Endodermal cell (in vitro differentiated cells): ENCODE data around the gene FOXP3. TPM values are rescaled to one million over a fixed set of nuclear protein-coding genes. Genes with fewer than 3 reads are reported as not detected.
A peak's percentile ranks its signal among the peaks of the same experiment; 100 is the strongest.

Experiments used
- DNase-seq: peaks from one replicate; pipeline ENCODE4 v3.0.0-alpha.2; 2017
- H3K27ac ChIP-seq: 2 replicates; pipeline ENCODE4 v1.5.1; 2013; ENCODE audit warnings: mild to moderate bottlenecking, low read depth, low read length, moderate library complexity
- H3K27me3 ChIP-seq: 2 replicates; pipeline ENCODE4 v1.6.1; 2013; ENCODE audit warnings: mild to moderate bottlenecking, low read length, moderate library complexity; ENCODE audit not compliant: insufficient read depth, control insufficient read depth, poor library complexity, severe bottlenecking
- H3K36me3 ChIP-seq: 2 replicates; pipeline ENCODE4 v1.7.0; 2013; ENCODE audit warnings: mild to moderate bottlenecking, low read length, moderate library complexity; ENCODE audit not compliant: control insufficient read depth, insufficient read depth
- H3K4me1 ChIP-seq: one replicate; pipeline ENCODE4 v1.7.0; 2013; ENCODE audit warnings: low read length; ENCODE audit not compliant: control insufficient read depth, insufficient read depth
- H3K4me3 ChIP-seq: 2 replicates; pipeline ENCODE4 v1.5.1; 2013; ENCODE audit warnings: mild to moderate bottlenecking, low read length, moderate library complexity
- H3K9ac ChIP-seq: 2 replicates; pipeline ENCODE4 v1.6.1; 2013; ENCODE audit warnings: mild to moderate bottlenecking, low read length, moderate library complexity; ENCODE audit not compliant: poor library complexity, severe bottlenecking; ENCODE audit errors: extremely low read depth
- H3K9me3 ChIP-seq: 2 replicates; pipeline ENCODE4 v1.6.1; 2013; ENCODE audit warnings: mild to moderate bottlenecking, low read length, moderate library complexity; ENCODE audit not compliant: control insufficient read depth
- H3K27ac Mint-ChIP-seq: 2 replicates; pipeline ENCODE4 v1.8.0; 2020; ENCODE audit warnings: mixed read lengths
- H3K27me3 Mint-ChIP-seq: 2 replicates; pipeline ENCODE4 v1.8.0; 2021; ENCODE audit warnings: mild to moderate bottlenecking, mixed read lengths; ENCODE audit not compliant: insufficient read depth
- H3K36me3 Mint-ChIP-seq: 2 replicates; pipeline ENCODE4 v1.8.0; 2020; ENCODE audit warnings: low read depth, mixed read lengths
- H3K4me1 Mint-ChIP-seq: 2 replicates; pipeline ENCODE4 v1.8.0; 2020; ENCODE audit warnings: mixed read lengths
- H3K4me3 Mint-ChIP-seq: 2 replicates; pipeline ENCODE4 v1.8.0; 2020; ENCODE audit warnings: mild to moderate bottlenecking, moderate library complexity, mixed read lengths
- H3K9me3 Mint-ChIP-seq: 2 replicates; pipeline ENCODE4 v1.8.0; 2020; ENCODE audit warnings: mild to moderate bottlenecking, mixed read lengths
- CTCF ChIP-seq: fragments of 200-600 bp; sonication (generic); conservative IDR thresholded peaks from 2 replicates; pipeline ENCODE4 v1.5.0; 2021; ENCODE audit warnings: antibody characterized with exemption, mild to moderate bottlenecking
- WGBS, 2 experiments: methylation state at CpG; one replicate each; pipeline versions ENCODE4 v1.1.5 to v1.1.7; 2013; ENCODE audit warnings: missing lambda C conversion rate in 2 of 2, mixed read lengths in 1 of 2; ENCODE audit not compliant: insufficient coverage in 1 of 2, insufficient read length in 1 of 2; 5-methylcytosine and 5-hydroxymethylcytosine counted together
- total RNA-seq, 2 donors: library from RNA; stranded (reverse); fragmentation: NEBNext Ultra II Directional in 1 of 2; extraction: Animal tissue kit (Norgen Biotek cat#: 25700) in 1 of 2; gene quantifications; 2 replicates in 1 of 2; 3 replicates in 1 of 2; pipeline ENCODE4 v1.2.1, GENCODE V29; 2021

The FOXP3 gene
- total RNA-seq, 2 donors from 2014 or later = 0.53 to 0.77 TPM

- 94 to 100% methylated on average over 1 to 14 of the region's 17 CpGs for WGBS, 2 experiments
- Mint-ChIP-seq H3K4me1 (no peaks in the 10 kb centered on the region), H3K27ac (no peak overlapping the region), H3K36me3 (no peaks in the 10 kb centered on the region), H3K27me3 (no peaks in the 10 kb centered on the region), H3K9me3 (peaks cover 53% of the 10 kb centered on the region), H3K4me3 (no peak overlapping the region)
- Histone ChIP-seq H3K27ac (no peak overlapping the region), H3K27me3 (no peaks in the 10 kb centered on the region), H3K9ac (no peak overlapping the region), H3K4me3 (no peak overlapping the region), H3K36me3 (no peaks in the 10 kb centered on the region), H3K9me3 (no peaks in the 10 kb centered on the region), H3K4me1 (no peaks in the 10 kb centered on the region)
- TF ChIP-seq CTCF = no peak
- no peak for DNase-seq
These were observed 28.2 kb upstream of the FOXP3 start for GRCh38 chrX:49292400-49293362.

GRCh38 chrX:49291615-49292337, 27.3 kb upstream of the FOXP3 start:
- 39% methylated on average over 10 of the region's 11 CpGs; no CpG with 5 or more reads in 1 of the 2 experiments for WGBS, 2 experiments
- H3K4me3 ChIP-seq = no peak overlapping the region
- no peaks in the 10 kb centered on the region for H3K36me3 ChIP-seq
- peak; percentile 74 for TF ChIP-seq CTCF
- H3K27me3 ChIP-seq = no peaks in the 10 kb centered on the region
- peak; percentile 92 for DNase-seq
- H3K27ac ChIP-seq = no peak overlapping the region
- H3K9ac ChIP-seq = no peak overlapping the region
- no peaks in the 10 kb centered on the region for H3K27me3 Mint-ChIP-seq
- H3K9me3 ChIP-seq = no peaks in the 10 kb centered on the region
- H3K4me1 Mint-ChIP-seq = no peaks in the 10 kb centered on the region
- H3K9me3 Mint-ChIP-seq = peaks cover 56% of the 10 kb centered on the region
- no peaks in the 10 kb centered on the region for H3K36me3 Mint-ChIP-seq
- H3K4me3 Mint-ChIP-seq = no peak overlapping the region
- no peaks in the 10 kb centered on the region for H3K4me1 ChIP-seq
- H3K27ac Mint-ChIP-seq = no peak overlapping the region

- DNase-seq = no peak
- no peaks in the 10 kb centered on the region for H3K36me3 Mint-ChIP-seq
- no peaks in the 10 kb centered on the region for H3K9me3 ChIP-seq
- no peak overlapping the region for H3K4me3 ChIP-seq
- H3K27me3 ChIP-seq = no peaks in the 10 kb centered on the region
- H3K27me3 Mint-ChIP-seq = no peaks in the 10 kb centered on the region
- no peak overlapping the region for H3K9ac ChIP-seq
- no peak overlapping the region for H3K27ac Mint-ChIP-seq
- TF ChIP-seq CTCF = no peak
- H3K4me1 Mint-ChIP-seq = no peaks in the 10 kb centered on the region
- H3K36me3 ChIP-seq = no peaks in the 10 kb centered on the region
- 82 to 92% methylated on average over 2 to 7 of the region's 7 CpGs for WGBS, 2 experiments
- peaks cover 48% of the 10 kb centered on the region for H3K9me3 Mint-ChIP-seq
- no peak overlapping the region for H3K27ac ChIP-seq
- H3K4me3 Mint-ChIP-seq = no peak overlapping the region
- no peaks in the 10 kb centered on the region for H3K4me1 ChIP-seq
These were observed 25.7 kb upstream of the FOXP3 start for GRCh38 chrX:49290215-49290614.
